Stimulated activated CD4-positive, alpha-beta T cell treated with anti-CD3 and anti-CD28 coated beads, Interleukin-1b, Interleukin-23, amount 100 ng/mL, for 48 hours (primary cell): ENCODE results near the gene B3GLCT.

Experiments used
- DNase-seq: peaks from one replicate; pipeline ENCODE4 v3.0.0-alpha.2; 2020

The B3GLCT gene

DNA sequence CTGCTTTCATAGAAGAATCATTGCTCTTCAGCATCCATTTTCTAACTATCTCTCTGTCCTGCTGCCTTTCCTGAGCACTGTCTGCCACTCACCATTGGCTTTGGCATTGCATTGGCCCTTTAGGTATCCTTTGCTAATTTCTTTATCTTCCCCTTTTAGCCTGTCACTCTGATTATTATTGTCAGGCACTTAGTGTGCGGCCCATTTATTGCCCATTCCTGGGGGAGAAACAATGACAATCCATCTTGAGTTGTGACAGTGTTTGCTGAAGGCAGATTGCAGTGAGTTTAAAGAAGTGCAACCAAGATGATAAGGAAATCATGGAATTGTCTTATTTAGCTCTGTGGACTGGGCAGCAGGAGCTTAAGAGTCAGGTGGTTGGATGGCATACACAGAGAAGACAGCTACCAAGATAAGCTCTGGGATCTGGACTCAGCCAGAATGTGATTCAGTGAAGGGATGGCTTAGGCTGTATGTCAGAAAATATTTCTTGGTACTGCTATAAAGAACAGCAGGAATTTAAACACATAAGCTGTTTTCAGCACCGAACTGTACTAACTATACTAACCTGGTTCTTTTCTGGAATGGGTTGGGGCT is 25.3 kb downstream of the B3GLCT start:
- DNase-seq = no peak

DNA sequence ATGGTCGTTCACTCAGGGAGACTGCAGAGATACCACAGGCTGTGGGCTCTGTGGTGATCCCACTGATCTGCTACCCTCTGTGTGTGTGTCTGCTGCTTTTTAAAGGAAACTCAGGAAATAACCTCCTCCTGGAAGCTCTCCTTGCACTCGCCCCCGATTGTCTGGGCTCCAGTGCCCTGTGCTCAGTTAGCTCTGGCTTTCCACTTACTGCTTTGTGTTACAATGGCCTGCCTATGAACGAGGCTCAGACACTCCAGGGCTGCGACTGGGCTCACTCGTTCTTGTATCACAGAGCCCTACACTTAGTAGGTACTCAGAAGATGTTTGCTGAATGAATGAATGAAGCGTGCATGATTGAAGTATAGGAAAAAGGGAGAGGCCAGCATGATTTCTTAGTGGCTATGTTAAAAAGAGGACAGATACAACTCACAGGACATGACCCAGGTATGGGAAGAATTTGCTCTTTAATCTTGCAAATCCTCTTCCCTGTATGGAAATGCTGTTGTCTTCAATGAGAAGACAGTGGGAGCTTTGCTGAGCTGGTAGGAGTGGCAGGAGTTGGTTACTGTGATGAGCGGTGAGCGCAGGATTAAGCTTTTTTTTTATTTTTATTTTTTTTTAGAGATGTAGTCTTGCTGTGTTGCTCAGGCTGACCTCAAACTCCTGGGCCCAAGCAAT is 26.4 kb downstream of the B3GLCT start:
- no peak for DNase-seq

DNA sequence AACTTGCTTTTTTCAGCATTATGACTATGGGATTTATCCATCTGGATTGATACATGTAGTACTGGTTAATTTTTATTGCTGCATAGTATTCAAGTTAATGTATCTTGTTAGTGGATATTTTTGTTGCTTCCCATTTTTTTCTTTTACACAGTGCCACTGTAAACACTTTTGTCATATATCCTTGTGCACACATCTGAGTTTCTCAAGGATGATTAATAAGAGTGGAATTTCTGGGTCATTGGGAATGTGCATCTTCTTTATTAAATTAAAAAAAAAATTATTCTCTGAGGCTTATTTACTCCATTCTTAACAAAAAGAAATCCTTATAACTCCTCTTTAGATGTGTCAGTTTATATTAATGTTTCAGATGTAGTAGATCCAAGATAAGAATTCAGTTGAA is 27.3 kb downstream of the B3GLCT start:
- DNase-seq = no peak

- no peak for DNase-seq
Measured at GRCh38 chr13:31227870-31228269, 28.1 kb downstream of the B3GLCT start.

DNA sequence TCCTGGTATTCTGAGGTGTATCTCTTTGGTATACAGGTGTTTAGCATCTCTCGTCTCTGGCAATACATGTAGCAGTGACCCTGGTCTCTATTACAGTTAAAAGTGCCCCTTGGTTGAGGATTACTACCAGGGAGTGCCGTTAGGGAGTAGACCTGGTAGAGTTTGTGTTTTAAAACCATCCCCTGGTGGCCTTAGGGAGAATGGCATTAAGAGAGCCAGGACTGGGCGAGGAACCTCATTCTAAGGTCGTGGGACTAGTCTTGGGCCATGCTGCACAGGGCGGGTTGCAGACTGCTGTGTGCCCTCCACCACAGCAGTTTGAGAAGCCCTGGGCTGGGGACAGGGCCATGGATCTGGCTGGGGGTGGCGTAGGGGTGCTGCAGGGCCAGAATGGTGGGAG is 35.0 kb downstream of the B3GLCT start:
- no peak for DNase-seq

DNA sequence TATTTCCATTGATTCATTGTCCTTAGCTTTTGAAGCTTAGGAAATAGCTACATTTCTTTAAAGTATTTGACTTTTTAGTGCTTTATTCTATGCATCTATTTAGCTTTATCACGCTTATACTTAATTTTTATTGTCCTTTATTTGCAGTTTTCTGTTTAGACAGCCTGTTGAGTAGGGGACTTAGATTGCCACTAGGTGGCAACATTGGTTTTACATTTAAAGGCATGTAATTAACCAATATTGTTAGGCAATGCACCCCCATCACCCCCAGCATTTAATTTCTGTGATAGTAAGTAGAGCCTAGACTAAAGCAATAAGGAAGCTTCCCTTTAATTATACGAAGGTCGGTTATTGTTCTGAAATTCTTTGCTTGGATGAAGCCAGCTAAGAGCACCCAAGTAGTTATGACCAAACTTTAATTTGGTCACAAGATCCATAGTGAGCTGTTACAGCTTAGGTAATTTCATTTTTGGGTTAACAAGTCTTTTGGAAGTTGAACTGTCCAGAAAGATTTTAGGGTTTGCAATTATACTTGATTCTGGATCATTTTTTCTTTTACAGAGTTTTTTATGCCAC is 36.5 kb downstream of the B3GLCT start:
- DNase-seq = no peak

- DNase-seq = no peak
Measured at GRCh38 chr13:31240921-31241320, 41.1 kb downstream of the B3GLCT start.

DNA sequence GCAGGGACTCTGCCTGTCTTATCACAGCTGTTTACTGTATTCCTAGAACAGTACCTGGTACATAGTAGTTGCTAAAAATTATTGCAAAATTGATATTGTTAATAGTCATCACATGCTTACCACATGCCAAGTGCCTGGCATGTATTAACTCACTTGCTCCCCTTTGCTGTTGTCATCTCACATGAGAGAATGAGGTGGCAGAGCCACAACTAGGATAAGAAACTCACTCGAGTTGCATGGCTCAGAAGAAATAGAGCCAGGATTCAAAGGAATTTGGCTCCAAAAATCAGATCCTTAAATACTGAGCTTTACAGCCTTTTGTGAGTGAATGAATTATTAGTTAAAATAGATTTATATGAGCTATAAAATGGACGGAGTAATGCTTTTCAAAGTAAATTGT is 42.6 kb downstream of the B3GLCT start:
- DNase-seq = no peak

DNA sequence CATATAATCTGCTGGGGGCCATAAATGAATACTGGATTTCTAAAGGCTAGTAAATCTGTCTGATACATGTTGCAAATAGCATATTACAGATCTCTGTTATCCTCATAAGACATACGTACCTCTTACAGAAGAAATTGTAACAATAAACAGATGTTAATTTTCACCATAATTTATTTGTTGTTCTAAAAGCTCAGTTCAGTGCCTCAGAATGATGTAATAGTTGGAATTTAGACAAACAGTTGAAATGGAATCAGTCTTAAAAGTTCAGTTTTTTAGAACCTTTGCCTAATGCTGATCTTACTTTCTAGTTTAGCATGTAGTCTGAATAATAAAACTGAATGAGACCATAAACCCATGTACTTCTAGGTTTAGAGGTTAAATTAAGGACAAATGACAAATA is 43.1 kb downstream of the B3GLCT start:
- no peak for DNase-seq

DNA sequence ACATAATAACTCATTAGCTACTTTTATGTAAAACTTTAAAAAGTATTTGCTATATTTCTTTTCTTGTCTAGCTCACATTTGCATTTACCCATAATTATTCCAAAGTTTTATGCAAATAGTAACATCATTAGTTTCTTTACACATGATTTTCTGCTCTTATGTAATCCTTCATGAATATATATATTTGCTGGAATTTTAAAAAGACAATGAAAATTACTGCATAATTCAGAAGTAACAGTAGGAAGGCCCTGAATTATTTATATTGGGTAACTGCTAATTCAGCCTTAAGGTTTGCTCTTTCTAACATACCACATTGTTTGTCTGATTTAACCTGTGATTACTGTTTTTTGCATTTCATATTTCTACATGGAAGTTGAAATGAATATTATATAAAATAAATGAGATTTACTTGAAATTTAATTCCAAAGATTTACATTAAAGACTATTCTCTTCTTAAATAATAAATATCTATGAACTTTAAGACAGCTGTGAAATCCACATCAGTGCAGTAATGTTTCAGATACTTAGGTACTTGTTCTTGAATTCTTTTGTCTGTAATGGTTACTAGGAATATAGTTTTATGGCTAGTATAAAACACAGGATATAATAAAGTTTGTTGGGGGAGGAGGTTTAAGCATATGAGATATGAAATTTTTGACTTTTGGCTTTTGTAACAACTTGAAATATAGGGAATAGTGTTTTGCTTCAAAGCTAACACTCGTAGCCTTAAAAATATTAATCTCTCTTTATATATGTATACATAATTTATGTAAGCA is 46.0 kb downstream of the B3GLCT start:
- no peak for DNase-seq

- DNase-seq = no peak
Measured at GRCh38 chr13:31246918-31247317, 47.1 kb downstream of the B3GLCT start.

- no peak for DNase-seq
Measured at GRCh38 chr13:31248361-31248760, 48.6 kb downstream of the B3GLCT start.

GRCh38 chr13:31248965-31249539 is 49.3 kb downstream of the B3GLCT start:
- no peak for DNase-seq

DNA sequence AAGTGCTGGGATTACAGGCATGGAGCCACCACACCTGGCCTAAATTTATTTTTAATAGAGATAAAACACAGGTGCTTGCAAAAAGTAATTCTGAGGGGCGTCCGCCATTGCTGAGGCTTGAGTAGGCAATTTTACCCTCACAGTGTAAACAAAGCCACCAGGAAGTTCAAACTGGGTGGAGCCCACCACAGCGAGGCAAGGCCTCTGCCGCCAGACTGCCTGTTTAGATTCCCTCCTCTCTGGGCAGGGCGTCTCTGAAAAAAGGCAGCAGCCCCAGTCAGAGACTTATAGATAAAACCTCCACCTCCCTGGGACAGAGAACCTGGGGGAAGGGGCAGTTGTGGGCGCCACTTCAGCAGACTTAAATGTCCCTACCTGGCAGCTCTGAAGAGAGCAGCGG is 50.7 kb downstream of the B3GLCT start:
- no peak for DNase-seq

DNA sequence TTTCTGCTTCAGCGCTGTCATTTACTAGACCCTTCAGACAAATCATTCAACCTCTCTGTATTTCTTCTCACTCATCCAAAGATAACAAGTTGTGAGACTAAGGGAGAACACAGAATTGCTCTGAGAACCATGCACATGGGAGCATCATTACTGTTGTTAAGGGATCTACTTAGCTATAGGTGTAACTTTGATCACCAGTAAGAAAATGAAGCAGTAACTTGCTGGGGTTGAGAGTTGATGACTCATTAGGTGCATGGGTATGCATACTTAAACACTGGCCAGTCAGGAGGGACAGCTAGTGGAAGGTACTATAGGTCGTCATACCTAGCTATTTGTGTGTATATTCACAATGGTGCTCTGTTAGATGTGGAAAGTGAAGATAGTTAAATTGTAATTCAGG is 61.5 kb downstream of the B3GLCT start:
- DNase-seq = no peak

- no peak for DNase-seq
Measured at GRCh38 chr13:31263346-31263745, 63.6 kb downstream of the B3GLCT start.

GRCh38 chr13:31264151-31264550 is 64.4 kb downstream of the B3GLCT start:
- no peak for DNase-seq

DNA sequence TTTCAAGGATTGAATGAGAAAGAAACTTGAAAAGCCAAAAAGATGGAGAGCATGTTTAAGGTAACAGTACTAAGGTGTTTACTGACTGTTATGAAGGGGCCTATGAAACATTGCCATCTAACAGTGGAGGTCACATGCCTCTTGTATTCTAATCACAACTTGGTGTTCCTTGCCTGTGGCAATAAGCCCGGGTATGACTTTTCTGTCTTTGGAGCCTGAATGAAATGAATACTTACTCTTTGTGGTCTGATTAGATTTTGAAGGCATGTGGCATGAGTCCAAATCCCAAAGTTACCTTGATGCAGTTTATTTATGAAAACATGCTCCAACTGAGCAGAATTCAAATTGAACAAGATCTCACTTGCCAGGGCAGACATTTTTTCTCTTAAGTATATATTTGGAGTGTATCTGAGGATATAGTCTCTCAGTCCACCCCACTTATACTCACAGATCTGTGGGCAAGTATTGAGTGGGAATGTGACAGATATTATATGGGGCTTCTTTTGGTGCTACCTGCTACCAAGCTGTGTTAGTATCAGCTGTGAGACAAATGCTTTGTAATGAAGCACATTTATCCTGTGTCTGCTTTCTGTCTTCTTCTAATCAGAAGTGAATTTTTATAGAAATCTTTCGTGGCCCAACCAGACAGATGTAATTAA is 67.5 kb downstream of the B3GLCT start:
- DNase-seq = no peak

DNA sequence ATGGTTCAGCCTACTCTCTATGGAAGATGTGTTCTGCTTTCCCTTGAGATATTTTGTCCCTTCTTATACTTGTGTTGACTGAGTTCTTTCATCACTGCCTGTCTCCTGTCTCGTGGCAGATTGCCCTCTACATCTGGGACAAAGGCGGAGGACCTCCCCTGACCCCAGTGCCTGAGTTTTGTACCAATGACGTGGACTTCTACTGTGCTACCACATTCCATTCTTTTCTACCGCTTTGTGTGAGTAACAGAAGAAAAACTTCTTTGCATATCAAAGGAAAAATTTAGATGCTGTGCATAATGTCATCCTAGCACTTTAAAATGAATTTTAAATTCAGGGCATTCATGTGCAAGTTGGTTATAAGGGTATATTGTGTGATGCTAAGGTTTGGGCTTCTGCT is 74.6 kb downstream of the B3GLCT start:
- DNase-seq = no peak

DNA sequence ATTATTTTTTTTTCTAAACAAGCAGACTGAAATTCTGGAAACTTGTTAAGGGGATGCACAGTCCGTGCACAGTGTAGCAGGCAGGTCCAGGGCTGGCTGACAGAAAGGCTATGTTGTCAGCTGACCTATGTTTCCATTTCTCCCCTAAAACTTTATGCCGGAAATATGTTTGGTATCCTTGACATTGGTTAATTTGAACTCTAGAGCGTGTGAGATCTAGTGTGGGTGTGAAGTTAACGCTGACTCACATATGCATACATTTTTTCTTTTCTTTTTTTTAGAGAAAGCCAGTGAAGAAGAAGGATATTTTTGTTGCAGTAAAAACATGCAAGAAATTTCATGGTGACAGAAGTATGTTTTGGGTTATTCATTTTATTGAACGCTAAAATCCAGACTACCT is 76.6 kb downstream of the B3GLCT start:
- DNase-seq = no peak

DNA sequence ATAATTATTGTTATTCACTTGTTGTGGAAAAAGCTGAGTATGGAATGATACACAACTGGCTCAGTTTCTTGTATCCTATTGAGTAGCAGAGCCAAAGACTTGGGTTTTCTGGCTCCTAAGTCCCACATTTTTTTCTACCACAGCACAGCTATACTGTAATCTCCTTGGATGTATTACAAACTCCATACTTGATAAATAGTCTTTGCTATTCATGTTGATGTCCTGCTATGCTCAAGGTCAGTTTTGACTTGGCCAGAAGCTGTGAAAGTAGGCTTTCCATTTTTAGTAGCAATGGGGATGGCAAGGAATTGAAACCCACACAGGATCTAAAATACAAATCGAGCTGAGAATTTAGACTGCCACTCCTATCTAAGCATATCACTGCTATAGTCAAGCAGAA is 79.1 kb downstream of the B3GLCT start:
- DNase-seq = no peak

DNA sequence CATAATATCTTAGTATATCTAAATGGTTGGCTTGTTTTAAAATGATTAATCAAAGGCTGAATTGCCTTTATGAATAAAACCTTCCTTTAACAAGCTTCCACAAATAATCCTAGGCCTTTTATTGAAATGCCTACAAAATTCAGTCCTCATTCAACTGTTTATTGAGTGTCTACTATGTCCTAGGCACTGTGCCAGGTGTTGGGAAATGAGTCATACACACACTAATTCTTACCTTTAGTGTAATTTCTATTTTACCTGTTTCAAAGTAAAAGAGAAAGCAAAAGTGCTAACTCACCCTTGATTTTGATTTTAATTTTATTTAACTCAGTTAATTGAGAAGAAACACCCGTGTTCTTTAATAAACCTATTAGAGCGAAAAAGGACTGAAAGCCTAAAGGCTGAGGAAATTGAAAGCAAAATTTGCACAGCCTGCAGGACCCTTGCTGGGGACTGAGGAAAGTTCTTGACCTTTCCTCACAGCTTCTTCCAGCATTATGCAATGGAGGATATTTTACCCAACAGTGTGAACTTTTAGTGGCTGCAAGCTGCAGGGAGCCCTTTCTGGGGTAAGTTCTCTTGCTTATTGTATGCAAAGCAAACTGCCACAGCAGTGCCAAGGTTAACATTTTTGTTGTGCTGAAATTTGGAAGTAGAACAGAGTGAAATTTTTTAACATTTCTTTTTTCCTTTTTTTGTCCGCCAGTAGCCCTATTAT is 83.1 kb downstream of the B3GLCT start:
- no peak for DNase-seq
